ENCODE measurements around the gene LMF1. TPM values are rescaled to one million over a fixed set of nuclear protein-coding genes. Genes with fewer than 3 reads are reported as not detected.

LMF1 gene
- total and polyA plus RNA-seq, 2 donors (not counting 1 experiment from before 2014, with no cell fraction given): 36.4 to 63.2 TPM

GRCh38 chr16:803754-804080 lies 167.1 kb downstream of the LMF1 start:
- Histone ChIP-seq H3K27me3 (replicated peaks in 1 of 4; ENCODE audit: control extremely low read depth in 1 of 4, control insufficient read depth in 3 of 4, insufficient read depth in 4 of 4, low read length in 3 of 4) (peaks cover 0 to 41% (median 6%) of the 10 kb centered on the region in 4 experiments), H3K9me3 (ENCODE audit: control extremely low read depth in 1 of 3, control insufficient read depth in 2 of 3, insufficient read depth in 1 of 3, low read length in 2 of 3) (peaks cover 0 to 2% (median 0%) of the 10 kb centered on the region in 3 donors), H3K36me3 (replicated peaks in 1 of 2; ENCODE audit: control extremely low read depth in 1 of 2, control insufficient read depth in 1 of 2, extremely low read depth in 1 of 2, insufficient read depth in 2 of 2, low read length in 1 of 2) (no peaks in the 10 kb centered on the region), H3K4me3 (ENCODE audit: control extremely low read depth in 1 of 5, extremely low read depth in 1 of 5, insufficient read depth in 1 of 5, low read depth in 2 of 5, low read length in 4 of 5) (no peak overlapping the region), H4K20me1 (ENCODE audit: control insufficient read depth, insufficient read depth, low read length, poor library complexity, severe bottlenecking) (no peaks in the 10 kb centered on the region), H3K9ac (ENCODE audit: low read length) (no peak overlapping the region), H2AFZ (ENCODE audit: insufficient read depth, low read depth, low read length, poor library complexity, severe bottlenecking) (no peak overlapping the region), H3K4me1 (ENCODE audit: control insufficient read depth in 2 of 2, insufficient read depth in 2 of 2, low read length in 2 of 2) (peaks cover 15 to 19% of the 10 kb centered on the region in 2 donors), H3K27ac (ENCODE audit: low read length in 2 of 2) (no peak overlapping the region), H3K4me2 (replicated peaks; ENCODE audit: low read depth, low read length, poor library complexity, severe bottlenecking) (no peak overlapping the region), H3K79me2 (ENCODE audit: control insufficient read depth, insufficient read depth, low read length) (peaks cover 3% of the 10 kb centered on the region)
- ATAC-seq (ENCODE audit: low read depth) (no peak), DNase-seq (no peak)
- peaks cover 8% of the 10 kb centered on the region for H3K4me1 Mint-ChIP-seq
- H3K27me3 Mint-ChIP-seq: no peaks in the 10 kb centered on the region
- CTCF ChIA-PET: no interaction called here
- POLR2A ChIA-PET: no interaction called here
- H3K27ac Mint-ChIP-seq: no peak overlapping the region
- intact Hi-C loops (cut with micrococcal nuclease): no loop called here
- no peak for TF ChIP-seq EZH2 (IDR thresholded peaks at IDR 0.05; ENCODE audit: borderline replicate concordance, insufficient read depth, low read depth, low read length, poor library complexity, severe bottlenecking)
- TF ChIP-seq, protein P1, sequence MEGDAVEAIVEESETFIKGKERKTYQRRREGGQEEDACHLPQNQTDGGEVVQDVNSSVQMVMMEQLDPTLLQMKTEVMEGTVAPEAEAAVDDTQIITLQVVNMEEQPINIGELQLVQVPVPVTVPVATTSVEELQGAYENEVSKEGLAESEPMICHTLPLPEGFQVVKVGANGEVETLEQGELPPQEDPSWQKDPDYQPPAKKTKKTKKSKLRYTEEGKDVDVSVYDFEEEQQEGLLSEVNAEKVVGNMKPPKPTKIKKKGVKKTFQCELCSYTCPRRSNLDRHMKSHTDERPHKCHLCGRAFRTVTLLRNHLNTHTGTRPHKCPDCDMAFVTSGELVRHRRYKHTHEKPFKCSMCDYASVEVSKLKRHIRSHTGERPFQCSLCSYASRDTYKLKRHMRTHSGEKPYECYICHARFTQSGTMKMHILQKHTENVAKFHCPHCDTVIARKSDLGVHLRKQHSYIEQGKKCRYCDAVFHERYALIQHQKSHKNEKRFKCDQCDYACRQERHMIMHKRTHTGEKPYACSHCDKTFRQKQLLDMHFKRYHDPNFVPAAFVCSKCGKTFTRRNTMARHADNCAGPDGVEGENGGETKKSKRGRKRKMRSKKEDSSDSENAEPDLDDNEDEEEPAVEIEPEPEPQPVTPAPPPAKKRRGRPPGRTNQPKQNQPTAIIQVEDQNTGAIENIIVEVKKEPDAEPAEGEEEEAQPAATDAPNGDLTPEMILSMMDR (IDR thresholded peaks at IDR 0.05): no peak
- no peaks in the 10 kb centered on the region for H3K9me3 Mint-ChIP-seq (ENCODE audit: insufficient read depth)
- H3K4me3 Mint-ChIP-seq: no peak overlapping the region
- WGBS (ENCODE audit: insufficient coverage): 80% methylated on average over 1 of the region's 8 CpGs

Other genes with a start within 250 kb of the LMF1 start
- 41.0 and 53.6 TPM in 2 replicates for gene ANTKMT, start 249.8 kb downstream of the LMF1 start, total RNA-seq
- gene ANTKMT, start 249.8 kb downstream of the LMF1 start, polyA plus RNA-seq: 37.9 and 54.1 TPM in 2 replicates
- gene CCDC78, start 244.5 kb downstream of the LMF1 start, total RNA-seq: 11.2 and 11.8 TPM in 2 replicates
- 15.9 and 34.2 TPM in 2 replicates for gene CCDC78, start 244.5 kb downstream of the LMF1 start, polyA plus RNA-seq
- 32.0 and 32.3 TPM in 2 replicates for gene HAGHL, start 243.9 kb downstream of the LMF1 start, total RNA-seq
- gene HAGHL, start 243.9 kb downstream of the LMF1 start, polyA plus RNA-seq: 40.4 and 87.1 TPM in 2 replicates
- 59.4 and 67.6 TPM in 2 replicates for gene CIAO3, start 230.0 kb downstream of the LMF1 start, total RNA-seq
- 45.4 and 68.4 TPM in 2 replicates for gene CIAO3, start 230.0 kb downstream of the LMF1 start, polyA plus RNA-seq
- not detected in 2 replicates for gene MSLN, start 210.2 kb downstream of the LMF1 start, total RNA-seq
- not detected in 2 replicates for gene MSLN, start 210.2 kb downstream of the LMF1 start, polyA plus RNA-seq
- 34.7 and 38.5 TPM in 2 replicates for gene RPUSD1, start 182.6 kb downstream of the LMF1 start, total RNA-seq
- 28.6 and 46.1 TPM in 2 replicates for gene RPUSD1, start 182.6 kb downstream of the LMF1 start, polyA plus RNA-seq
- 76.1 and 77.9 TPM in 2 replicates for gene CHTF18, start 182.4 kb downstream of the LMF1 start, total RNA-seq
- 72.3 and 112 TPM in 2 replicates for gene CHTF18, start 182.4 kb downstream of the LMF1 start, polyA plus RNA-seq
- not detected in 2 replicates for gene GNG13, start 170.2 kb downstream of the LMF1 start, total RNA-seq
- not detected in 2 replicates for gene GNG13, start 170.2 kb downstream of the LMF1 start, polyA plus RNA-seq
- gene SOX8, start 10.8 kb upstream of the LMF1 start, total RNA-seq: 1.2 TPM in 2 replicates
- 0.03 and 0.07 TPM in 2 replicates for gene SOX8, start 10.8 kb upstream of the LMF1 start, polyA plus RNA-seq
- not detected in 2 replicates for gene SSTR5, start 101.8 kb upstream of the LMF1 start, total RNA-seq
- gene SSTR5, start 101.8 kb upstream of the LMF1 start, polyA plus RNA-seq: not detected in 2 replicates
- not detected in 2 replicates for gene C1QTNF8, start 125.3 kb upstream of the LMF1 start, total RNA-seq
- not detected in 2 replicates for gene C1QTNF8, start 125.3 kb upstream of the LMF1 start, polyA plus RNA-seq
- gene CACNA1H, start 182.1 kb upstream of the LMF1 start, total RNA-seq: 0.05 and 0.07 TPM in 2 replicates
- gene CACNA1H, start 182.1 kb upstream of the LMF1 start, polyA plus RNA-seq: 0.10 and 0.13 TPM in 2 replicates

Measured in B cell (primary cell).